SKM-1 treated with dmso at 0.1 percent for 144 hours (cell line): Measurements from ENCODE around the gene MMEL1.

Experiments
- DNase-seq: peaks from one replicate; lab custom pipeline; 2025; ENCODE audit not compliant: unreplicated experiment; lab: John Stamatoyannopoulos, UW

The MMEL1 gene

GRCh38 chr1:2606881-2607621 lies 25.8 kb downstream of the MMEL1 start:
- no peak for DNase-seq

- DNase-seq = no peak
Measured at GRCh38 chr1:2606396-2606880, 26.4 kb downstream of the MMEL1 start.

GRCh38 chr1:2605509-2606395 lies 27.1 kb downstream of the MMEL1 start:
- DNase-seq = no peak

GRCh38 chr1:2604844-2605508 lies 27.8 kb downstream of the MMEL1 start:
- DNase-seq = no peak

GRCh38 chr1:2604156-2604843 lies 28.5 kb downstream of the MMEL1 start:
- DNase-seq = no peak

- DNase-seq = no peak
Measured at GRCh38 chr1:2603521-2604155, 29.2 kb downstream of the MMEL1 start.

GRCh38 chr1:2602866-2603520 lies 29.8 kb downstream of the MMEL1 start:
- no peak for DNase-seq

- no peak for DNase-seq
Measured at GRCh38 chr1:2602311-2602835, 30.4 kb downstream of the MMEL1 start.

GRCh38 chr1:2601721-2602303 lies 31.0 kb downstream of the MMEL1 start:
- no peak for DNase-seq

- no peak for DNase-seq
Measured at GRCh38 chr1:2598329-2598931, 34.4 kb downstream of the MMEL1 start.

- no peak for DNase-seq
Measured at GRCh38 chr1:2597441-2598328, 35.1 kb downstream of the MMEL1 start.

- no peak for DNase-seq
Measured at GRCh38 chr1:2596530-2597333, 36.1 kb downstream of the MMEL1 start.

GRCh38 chr1:2595812-2596529 lies 36.8 kb downstream of the MMEL1 start:
- DNase-seq = no peak

- no peak for DNase-seq
Measured at GRCh38 chr1:2595261-2595811, 37.5 kb downstream of the MMEL1 start.

GRCh38 chr1:2594641-2595131 lies 38.1 kb downstream of the MMEL1 start:
- no peak for DNase-seq
